HepG2 (cell line): ENCODE data around the gene UBE2S. TPM values are rescaled to one million over a fixed set of nuclear protein-coding genes. Genes with fewer than 3 reads are reported as not detected.

Source experiments
- GMEB2 ChIP-seq: IDR thresholded peaks from 2 replicates; pipeline ENCODE4 v1.6.1; 2016; ENCODE audit warnings: missing biosample characterization, missing genetic modification reagents, low read depth
- GZF1 ChIP-seq: sonication (generic); formaldehyde crosslinking; IDR thresholded peaks from 2 replicates; pipeline ENCODE4 v1.5.1; 2020; ENCODE audit warnings: mild to moderate bottlenecking, missing genetic modification reagents
- MAX ChIP-seq: IDR thresholded peaks from 2 replicates; pipeline ENCODE4 v1.6.1; 2012; ENCODE audit warnings: inconsistent platforms
- NFATC3 ChIP-seq: sonication (generic); formaldehyde crosslinking; IDR thresholded peaks from 2 replicates; pipeline ENCODE4 v1.5.1; 2020; ENCODE audit warnings: mild to moderate bottlenecking, missing genetic modification reagents
- SALL2 ChIP-seq: sonication (generic); formaldehyde crosslinking; IDR thresholded peaks from 2 replicates; pipeline ENCODE4 v1.8.1; 2023; ENCODE audit warnings: mild to moderate bottlenecking, missing genetic modification reagents, inconsistent platforms
- ZNF101 ChIP-seq: sonication (generic); formaldehyde crosslinking; IDR thresholded peaks from 2 replicates; pipeline ENCODE4 v1.4.0; 2020; ENCODE audit warnings: mild to moderate bottlenecking, low read depth, missing genetic modification reagents, borderline replicate concordance
- ZNF33B ChIP-seq: sonication (generic); formaldehyde crosslinking; IDR thresholded peaks from 2 replicates; pipeline ENCODE4 v1.5.1; 2020; ENCODE audit warnings: mild to moderate bottlenecking, missing genetic modification reagents
- ZNF556 ChIP-seq: sonication (generic); formaldehyde crosslinking; IDR thresholded peaks from 2 replicates; pipeline ENCODE4 v1.4.0; 2020; ENCODE audit warnings: mild to moderate bottlenecking, missing genetic modification reagents, borderline replicate concordance
- ZNF609 ChIP-seq: sonication (generic); formaldehyde crosslinking; IDR thresholded peaks from 2 replicates; pipeline ENCODE4 v1.4.0; 2020; ENCODE audit warnings: mild to moderate bottlenecking, missing genetic modification reagents, borderline replicate concordance
- ZNF674 ChIP-seq: sonication (generic); formaldehyde crosslinking; IDR thresholded peaks from 2 replicates; pipeline ENCODE4 v1.5.0; 2020; ENCODE audit warnings: low read depth, mild to moderate bottlenecking, missing genetic modification reagents
- ZNF678 ChIP-seq: sonication (generic); formaldehyde crosslinking; IDR thresholded peaks from 2 replicates; pipeline ENCODE4 v1.4.0; 2020; ENCODE audit warnings: mild to moderate bottlenecking, missing genetic modification reagents
- polyA plus RNA-seq, 8 experiments: library from polyadenylated mRNA; depleted of rRNA in 3 of 8; stranded (reverse) in 7 of 8; unstranded in 1 of 8; fragments of >200 nt; fragmentation: Illumina TruSeq in 4 of 8; extraction: Trizol in 4 of 8; gene quantifications; 2 replicates each; pipeline versions ENCODE4 v1.2.1 to v1.2.3, GENCODE V29; 2011 to 2016; ENCODE audit warnings: low read depth in 4 of 8, missing spikeins in 1 of 8, mixed read lengths in 1 of 8; ENCODE audit not compliant: insufficient read depth in 1 of 8
- total RNA-seq, 5 experiments: library from RNA; depleted of rRNA; stranded (reverse); fragments of >200 nt; fragmentation: Illumina TruSeq; extraction: Trizol; gene quantifications; 2 replicates each; pipeline ENCODE4 v1.2.3, GENCODE V29; 2016; ENCODE audit warnings: low read depth in 1 of 5
- TF ChIP-seq, protein P1 (sequence below): sonication (generic); formaldehyde crosslinking; IDR thresholded peaks from 2 replicates; pipeline ENCODE4 v1.4.0; 2020; ENCODE audit warnings: mild to moderate bottlenecking, missing genetic modification reagents
- TF ChIP-seq, protein P2 (sequence below): sonication (generic); formaldehyde crosslinking; IDR thresholded peaks from 2 replicates; pipeline ENCODE4 v1.4.0; 2020; ENCODE audit warnings: mild to moderate bottlenecking, low read depth, missing genetic modification reagents
- TF ChIP-seq, protein P3 (sequence below): sonication (generic); formaldehyde crosslinking; IDR thresholded peaks from 2 replicates; pipeline ENCODE4 v1.4.0; 2020; ENCODE audit warnings: mild to moderate bottlenecking, missing genetic modification reagents

Gene UBE2S
- total and polyA plus RNA-seq, 2 of the 13 experiments (the other 11 are each of a cell fraction or from before 2014, with no cell fraction given) = 32.2 to 39.3 TPM

DNA sequence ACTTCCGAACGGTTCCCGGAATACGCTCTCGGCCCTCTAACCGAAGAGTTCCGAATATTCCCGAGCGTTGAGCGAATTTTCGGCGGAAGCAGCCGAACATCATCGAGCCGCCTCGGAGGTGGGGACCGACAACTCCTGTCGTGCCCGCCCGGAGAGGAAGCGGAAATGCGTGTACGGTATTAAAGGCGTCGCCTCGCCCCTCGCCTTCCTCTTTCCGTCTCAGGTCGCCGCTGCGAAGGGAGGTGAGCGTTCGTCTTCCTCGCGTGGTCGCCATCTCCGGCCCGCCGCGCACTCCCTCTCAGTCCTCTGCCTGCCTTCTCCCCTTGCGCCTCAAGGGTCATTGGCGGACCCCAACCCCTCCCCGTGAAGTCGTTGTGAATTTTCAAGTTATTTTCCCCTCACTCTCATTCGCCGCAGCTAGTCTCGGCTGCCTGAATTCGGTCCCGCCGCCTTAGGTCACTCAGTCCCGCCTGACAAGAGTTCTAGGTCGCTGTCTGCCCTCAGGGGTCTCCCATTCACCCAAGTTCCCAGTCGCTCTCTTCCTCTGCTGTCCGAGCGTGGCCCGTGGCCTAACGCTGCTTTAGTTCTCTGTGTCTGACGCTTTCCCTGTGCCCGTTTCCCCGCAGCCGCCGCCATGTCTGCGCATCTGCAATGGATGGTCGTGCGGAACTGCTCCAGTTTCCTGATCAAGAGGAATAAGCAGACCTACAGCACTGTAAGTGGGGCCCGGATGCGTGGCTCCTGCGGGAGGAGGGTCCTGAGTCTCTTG, 21.7 kb downstream of the UBE2S start, which contains the start of gene RPL28 (continued):
- no peak; the same call in 1 of the 2 replicates for TF ChIP-seq ZNF609
- no peak for TF ChIP-seq ZNF674
- no peak for TF ChIP-seq NFATC3 (CRISPR knock-in tag)
- peak; percentile 82 for TF ChIP-seq SALL2 (CRISPR knock-in tag)
- TF ChIP-seq GZF1 (CRISPR knock-in tag) = no peak
- no peak for TF ChIP-seq ZNF33B
- TF ChIP-seq ZNF101 (CRISPR knock-in tag) = no peak
- TF ChIP-seq, protein P1, sequence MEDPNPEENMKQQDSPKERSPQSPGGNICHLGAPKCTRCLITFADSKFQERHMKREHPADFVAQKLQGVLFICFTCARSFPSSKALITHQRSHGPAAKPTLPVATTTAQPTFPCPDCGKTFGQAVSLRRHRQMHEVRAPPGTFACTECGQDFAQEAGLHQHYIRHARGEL (CRISPR knock-in tag) = no peak
- TF ChIP-seq, protein P2, sequence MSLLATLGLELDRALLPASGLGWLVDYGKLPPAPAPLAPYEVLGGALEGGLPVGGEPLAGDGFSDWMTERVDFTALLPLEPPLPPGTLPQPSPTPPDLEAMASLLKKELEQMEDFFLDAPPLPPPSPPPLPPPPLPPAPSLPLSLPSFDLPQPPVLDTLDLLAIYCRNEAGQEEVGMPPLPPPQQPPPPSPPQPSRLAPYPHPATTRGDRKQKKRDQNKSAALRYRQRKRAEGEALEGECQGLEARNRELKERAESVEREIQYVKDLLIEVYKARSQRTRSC (CRISPR knock-in tag) = no peak; the same call in 1 of the 2 replicates
- TF ChIP-seq ZNF678 (CRISPR knock-in tag) = no peak
- TF ChIP-seq, protein P3, sequence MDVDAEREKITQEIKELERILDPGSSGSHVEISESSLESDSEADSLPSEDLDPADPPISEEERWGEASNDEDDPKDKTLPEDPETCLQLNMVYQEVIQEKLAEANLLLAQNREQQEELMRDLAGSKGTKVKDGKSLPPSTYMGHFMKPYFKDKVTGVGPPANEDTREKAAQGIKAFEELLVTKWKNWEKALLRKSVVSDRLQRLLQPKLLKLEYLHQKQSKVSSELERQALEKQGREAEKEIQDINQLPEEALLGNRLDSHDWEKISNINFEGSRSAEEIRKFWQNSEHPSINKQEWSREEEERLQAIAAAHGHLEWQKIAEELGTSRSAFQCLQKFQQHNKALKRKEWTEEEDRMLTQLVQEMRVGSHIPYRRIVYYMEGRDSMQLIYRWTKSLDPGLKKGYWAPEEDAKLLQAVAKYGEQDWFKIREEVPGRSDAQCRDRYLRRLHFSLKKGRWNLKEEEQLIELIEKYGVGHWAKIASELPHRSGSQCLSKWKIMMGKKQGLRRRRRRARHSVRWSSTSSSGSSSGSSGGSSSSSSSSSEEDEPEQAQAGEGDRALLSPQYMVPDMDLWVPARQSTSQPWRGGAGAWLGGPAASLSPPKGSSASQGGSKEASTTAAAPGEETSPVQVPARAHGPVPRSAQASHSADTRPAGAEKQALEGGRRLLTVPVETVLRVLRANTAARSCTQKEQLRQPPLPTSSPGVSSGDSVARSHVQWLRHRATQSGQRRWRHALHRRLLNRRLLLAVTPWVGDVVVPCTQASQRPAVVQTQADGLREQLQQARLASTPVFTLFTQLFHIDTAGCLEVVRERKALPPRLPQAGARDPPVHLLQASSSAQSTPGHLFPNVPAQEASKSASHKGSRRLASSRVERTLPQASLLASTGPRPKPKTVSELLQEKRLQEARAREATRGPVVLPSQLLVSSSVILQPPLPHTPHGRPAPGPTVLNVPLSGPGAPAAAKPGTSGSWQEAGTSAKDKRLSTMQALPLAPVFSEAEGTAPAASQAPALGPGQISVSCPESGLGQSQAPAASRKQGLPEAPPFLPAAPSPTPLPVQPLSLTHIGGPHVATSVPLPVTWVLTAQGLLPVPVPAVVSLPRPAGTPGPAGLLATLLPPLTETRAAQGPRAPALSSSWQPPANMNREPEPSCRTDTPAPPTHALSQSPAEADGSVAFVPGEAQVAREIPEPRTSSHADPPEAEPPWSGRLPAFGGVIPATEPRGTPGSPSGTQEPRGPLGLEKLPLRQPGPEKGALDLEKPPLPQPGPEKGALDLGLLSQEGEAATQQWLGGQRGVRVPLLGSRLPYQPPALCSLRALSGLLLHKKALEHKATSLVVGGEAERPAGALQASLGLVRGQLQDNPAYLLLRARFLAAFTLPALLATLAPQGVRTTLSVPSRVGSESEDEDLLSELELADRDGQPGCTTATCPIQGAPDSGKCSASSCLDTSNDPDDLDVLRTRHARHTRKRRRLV (CRISPR knock-in tag) = peak; percentile 82
- 0 out of 2 replicates have a peak, but pooled peaks have one; percentile 55 for TF ChIP-seq ZNF556 (CRISPR knock-in tag)
- TF ChIP-seq MAX = peak; percentile 73
- no peak for TF ChIP-seq GMEB2 (CRISPR knock-in tag)
